GM23338 (cell line): ENCODE measurements around the gene LMAN1L. TPM values are rescaled to one million over a fixed set of nuclear protein-coding genes. Genes with fewer than 3 reads are reported as not detected.

Experiments used
- ATAC-seq: fragments of 200-7000 bp; cut with Tn5 transposase; 3 replicates; pipeline ENCODE4 v1.9.1; 2020
- DNase-seq: peaks from one replicate; pipeline ENCODE4 v3.0.0-alpha.2; 2015; ENCODE audit warnings: low spot score
- H2AFZ ChIP-seq: fragments of 200-600 bp; sonication (generic); 2 replicates; pipeline ENCODE4 v1.8.0; 2016; ENCODE audit warnings: antibody characterized with exemption, mild to moderate bottlenecking, moderate library complexity
- H3F3A ChIP-seq: fragments of 200-600 bp; sonication (generic); replicated peaks from 2 replicates; pipeline ENCODE4 v1.8.0; 2017; ENCODE audit warnings: antibody characterized with exemption, mixed run types, low read depth
- H3K27ac ChIP-seq: fragments of 200-600 bp; sonication (generic); 2 replicates; pipeline ENCODE4 v1.6.1; 2016; ENCODE audit warnings: low read depth
- H3K27me3 ChIP-seq: fragments of 200-600 bp; sonication (generic); 2 replicates; pipeline ENCODE4 v1.8.0; 2016; ENCODE audit warnings: mild to moderate bottlenecking, mixed run types, moderate library complexity; ENCODE audit not compliant: insufficient read depth
- H3K36me3 ChIP-seq: fragments of 200-600 bp; sonication (generic); 2 replicates; pipeline ENCODE4 v1.8.0; 2016; ENCODE audit warnings: mild to moderate bottlenecking; ENCODE audit not compliant: insufficient read depth
- H3K4me1 ChIP-seq: fragments of 200-600 bp; sonication (generic); 2 replicates; pipeline ENCODE4 v1.8.0; 2016; ENCODE audit warnings: mild to moderate bottlenecking, moderate library complexity; ENCODE audit not compliant: insufficient read depth
- H3K4me2 ChIP-seq: fragments of 200-600 bp; sonication (generic); 2 replicates; pipeline ENCODE4 v1.7.1; 2017; ENCODE audit warnings: mixed run types
- H3K4me3 ChIP-seq: fragments of 200-600 bp; sonication (generic); 2 replicates; pipeline ENCODE4 v1.6.1; 2016; ENCODE audit warnings: mixed run types
- H3K79me2 ChIP-seq: fragments of 200-600 bp; sonication (generic); replicated peaks from 2 replicates; pipeline ENCODE4 v1.8.0; 2017; ENCODE audit warnings: mild to moderate bottlenecking; ENCODE audit not compliant: insufficient read depth
- H3K9me2 ChIP-seq: fragments of 200-600 bp; sonication (generic); 2 replicates; pipeline ENCODE4 v1.8.0; 2017; ENCODE audit not compliant: insufficient read depth
- H4K20me1 ChIP-seq: fragments of 200-600 bp; sonication (generic); replicated peaks from 2 replicates; pipeline ENCODE4 v1.8.0; 2017; ENCODE audit warnings: mild to moderate bottlenecking; ENCODE audit not compliant: insufficient read depth
- H3K27ac Mint-ChIP-seq: 2 replicates; pipeline ENCODE4 v1.8.0; 2020; ENCODE audit warnings: inconsistent platforms, mild to moderate bottlenecking, moderate library complexity, mixed read lengths
- H3K27me3 Mint-ChIP-seq: 3 replicates; pipeline ENCODE4 v1.8.0; 2022; ENCODE audit warnings: low read depth, mild to moderate bottlenecking, moderate library complexity, mixed read lengths, inconsistent platforms; ENCODE audit not compliant: insufficient read depth, poor library complexity
- H3K36me3 Mint-ChIP-seq: 3 replicates; pipeline ENCODE4 v1.8.0; 2021; ENCODE audit warnings: low read depth, mild to moderate bottlenecking, inconsistent platforms, moderate library complexity, mixed read lengths
- H3K4me1 Mint-ChIP-seq: 3 replicates; pipeline ENCODE4 v1.8.0; 2020; ENCODE audit warnings: mild to moderate bottlenecking, inconsistent platforms, mixed read lengths
- H3K4me3 Mint-ChIP-seq: 3 replicates; pipeline ENCODE4 v1.8.0; 2021; ENCODE audit warnings: moderate library complexity, mild to moderate bottlenecking, inconsistent platforms, mixed read lengths
- H3K9me3 Mint-ChIP-seq: 3 replicates; pipeline ENCODE4 v1.8.0; 2020; ENCODE audit warnings: moderate library complexity, mild to moderate bottlenecking, inconsistent platforms, mixed read lengths
- CREB1 ChIP-seq: fragments of 250-450 bp; sonication (Bioruptor Pico); IDR thresholded peaks from 2 replicates; pipeline ENCODE4 v1.5.0; 2020; ENCODE audit warnings: low read depth, mild to moderate bottlenecking, moderate library complexity
- CTCF ChIP-seq, 2 experiments: fragments of 200-600 bp in 1 of 2; sonication (generic) in 1 of 2; conservative IDR thresholded peaks; 2 replicates each; pipeline versions ENCODE4 v1.5.1 to v1.6.1; 2016 to 2017; ENCODE audit warnings: antibody characterized with exemption in 2 of 2, low read depth in 2 of 2, mild to moderate bottlenecking in 2 of 2, moderate library complexity in 1 of 2
- ETS1 ChIP-seq: IDR thresholded peaks from 2 replicates; pipeline ENCODE4 v1.6.1; 2016; ENCODE audit warnings: antibody characterized with exemption
- EZH2 ChIP-seq: fragments of 200-600 bp; sonication (generic); IDR thresholded peaks from one replicate; pipeline ENCODE4 v1.8.0; 2017; ENCODE audit warnings: antibody characterized with exemption, mild to moderate bottlenecking, low read depth; ENCODE audit not compliant: unreplicated experiment
- EZH2phosphoT487 ChIP-seq: fragments of 200-600 bp; sonication (generic); IDR thresholded peaks from one replicate; pipeline ENCODE4 v1.8.1; 2018; ENCODE audit warnings: antibody characterized with exemption; ENCODE audit not compliant: unreplicated experiment
- JUNB ChIP-seq: IDR thresholded peaks from one replicate; pipeline ENCODE4 v1.6.1; 2016; ENCODE audit warnings: antibody characterized with exemption; ENCODE audit not compliant: unreplicated experiment
- NANOG ChIP-seq: IDR thresholded peaks from 2 replicates; pipeline ENCODE4 v1.6.1; 2016; ENCODE audit warnings: antibody characterized with exemption, borderline replicate concordance
- POLR2AphosphoS5 ChIP-seq: IDR thresholded peaks from 2 replicates; pipeline ENCODE4 v1.6.1; 2016; ENCODE audit warnings: antibody characterized with exemption, low read depth
- STAT1 ChIP-seq: IDR thresholded peaks from one replicate; pipeline ENCODE4 v1.6.1; 2016; ENCODE audit warnings: antibody characterized with exemption; ENCODE audit not compliant: unreplicated experiment
- ZNF114 ChIP-seq: fragments of 250-450 bp; sonication (Bioruptor Pico); IDR thresholded peaks from 2 replicates; pipeline ENCODE4 v1.5.0; 2020; ENCODE audit warnings: mild to moderate bottlenecking, moderate library complexity
- ZNF331 ChIP-seq: fragments of 250-450 bp; sonication (Bioruptor Pico); IDR thresholded peaks from 2 replicates; pipeline ENCODE4 v1.5.0; 2020; ENCODE audit warnings: low read depth, mild to moderate bottlenecking, moderate library complexity
- ZNF462 ChIP-seq: fragments of 250-450 bp; sonication (Bioruptor Pico); IDR thresholded peaks from 2 replicates; pipeline ENCODE4 v1.5.0; 2020; ENCODE audit warnings: mild to moderate bottlenecking, moderate library complexity
- polyA plus RNA-seq: library from polyadenylated mRNA; unstranded; fragments of >200 nt; fragmentation: Nextera tagmentation; extraction: Ambion mirVana; gene quantifications from 2 replicates; pipeline ENCODE4 v1.2.1, GENCODE V29; 2016
- total RNA-seq: library from RNA; depleted of rRNA; stranded (reverse); fragments of >200 nt; shearing (Covaris generic); gene quantifications from 2 replicates; pipeline ENCODE4 v1.2.3, GENCODE V29; 2014
- TF ChIP-seq, protein P1 (sequence below): IDR thresholded peaks from one replicate; pipeline ENCODE4 v1.6.1; 2018; ENCODE audit warnings: antibody characterized with exemption; ENCODE audit not compliant: unreplicated experiment

The LMAN1L gene
- total and polyA plus RNA-seq, 2 experiments from 2014 or later: not detected

DNA sequence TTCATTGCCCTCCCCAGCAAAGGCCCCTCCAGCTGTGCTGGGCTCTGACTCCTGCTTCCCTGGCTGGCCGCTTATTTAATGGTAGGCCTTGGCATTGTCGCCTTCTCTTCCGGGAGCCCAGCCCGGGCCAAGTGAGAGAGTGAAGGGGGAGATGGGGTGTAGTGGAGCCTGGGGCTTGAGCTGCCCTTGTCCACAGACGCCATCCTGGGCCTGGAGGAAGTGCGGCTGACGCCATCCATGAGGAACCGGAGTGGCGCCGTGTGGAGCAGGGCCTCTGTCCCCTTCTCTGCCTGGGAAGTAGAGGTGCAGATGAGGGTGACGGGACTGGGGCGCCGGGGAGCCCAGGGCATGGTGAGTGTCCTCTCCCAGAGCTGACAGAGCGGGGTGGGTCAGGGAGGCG is 3.3 kb downstream of the LMAN1L start:
- H3K4me3 Mint-ChIP-seq: no peak overlapping the region
- H3K27ac Mint-ChIP-seq: no peak overlapping the region
- Histone ChIP-seq H3K4me3 (no peak overlapping the region), H2AFZ (0 out of 2 replicates have a peak overlapping the region, but pooled peaks have one; percentile 56), H3K79me2 (no peaks in the 10 kb centered on the region), H3K36me3 (no peaks in the 10 kb centered on the region), H3K4me2 (no peak overlapping the region), H4K20me1 (no peaks in the 10 kb centered on the region), H3K4me1 (0 out of 2 replicates have a peak, but pooled peaks cover 7% of the 10 kb centered on the region), H3K27ac (no peak overlapping the region), H3K27me3 (no peaks in the 10 kb centered on the region), H3F3A (peaks cover 3% of the 10 kb centered on the region; the same call in 1 of the 2 replicates), H3K9me2 (no peaks in the 10 kb centered on the region)
- H3K9me3 Mint-ChIP-seq: no peaks in the 10 kb centered on the region
- no peak for ATAC-seq
- H3K4me1 Mint-ChIP-seq: peaks cover 14% of the 10 kb centered on the region
- DNase-seq: no peak
- TF ChIP-seq ZNF462 (CRISPR knock-in tag) (no peak), CTCF (conservative IDR thresholded peaks at IDR 0.05; ENCODE audit: low read depth in 2 of 2) (no peak), EZH2 (no peak), ETS1 (no peak), ZNF114 (CRISPR knock-in tag) (no peak), ZNF331 (CRISPR knock-in tag) (no peak), NANOG (no peak), POLR2AphosphoS5 (no peak), JUNB (no peak), EZH2phosphoT487 (no peak), STAT1 (no peak), CREB1 (CRISPR knock-in tag) (no peak)
- TF ChIP-seq, protein P1, sequence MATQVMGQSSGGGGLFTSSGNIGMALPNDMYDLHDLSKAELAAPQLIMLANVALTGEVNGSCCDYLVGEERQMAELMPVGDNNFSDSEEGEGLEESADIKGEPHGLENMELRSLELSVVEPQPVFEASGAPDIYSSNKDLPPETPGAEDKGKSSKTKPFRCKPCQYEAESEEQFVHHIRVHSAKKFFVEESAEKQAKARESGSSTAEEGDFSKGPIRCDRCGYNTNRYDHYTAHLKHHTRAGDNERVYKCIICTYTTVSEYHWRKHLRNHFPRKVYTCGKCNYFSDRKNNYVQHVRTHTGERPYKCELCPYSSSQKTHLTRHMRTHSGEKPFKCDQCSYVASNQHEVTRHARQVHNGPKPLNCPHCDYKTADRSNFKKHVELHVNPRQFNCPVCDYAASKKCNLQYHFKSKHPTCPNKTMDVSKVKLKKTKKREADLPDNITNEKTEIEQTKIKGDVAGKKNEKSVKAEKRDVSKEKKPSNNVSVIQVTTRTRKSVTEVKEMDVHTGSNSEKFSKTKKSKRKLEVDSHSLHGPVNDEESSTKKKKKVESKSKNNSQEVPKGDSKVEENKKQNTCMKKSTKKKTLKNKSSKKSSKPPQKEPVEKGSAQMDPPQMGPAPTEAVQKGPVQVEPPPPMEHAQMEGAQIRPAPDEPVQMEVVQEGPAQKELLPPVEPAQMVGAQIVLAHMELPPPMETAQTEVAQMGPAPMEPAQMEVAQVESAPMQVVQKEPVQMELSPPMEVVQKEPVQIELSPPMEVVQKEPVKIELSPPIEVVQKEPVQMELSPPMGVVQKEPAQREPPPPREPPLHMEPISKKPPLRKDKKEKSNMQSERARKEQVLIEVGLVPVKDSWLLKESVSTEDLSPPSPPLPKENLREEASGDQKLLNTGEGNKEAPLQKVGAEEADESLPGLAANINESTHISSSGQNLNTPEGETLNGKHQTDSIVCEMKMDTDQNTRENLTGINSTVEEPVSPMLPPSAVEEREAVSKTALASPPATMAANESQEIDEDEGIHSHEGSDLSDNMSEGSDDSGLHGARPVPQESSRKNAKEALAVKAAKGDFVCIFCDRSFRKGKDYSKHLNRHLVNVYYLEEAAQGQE: no peak
- H3K27me3 Mint-ChIP-seq: peaks cover 12% of the 10 kb centered on the region
- H3K36me3 Mint-ChIP-seq: no peaks in the 10 kb centered on the region; the same call in 2 of the 3 replicates
